SK-N-SH treated with all-trans-retinoic acid at 6 μM for 48 hours (cell line): ENCODE data around the gene MRRF.

ENCODE experiments used
- ATAC-seq: fragments of 200-7000 bp; cut with Tn5 transposase; 3 replicates; pipeline ENCODE4 v1.9.1; 2020; ENCODE audit warnings: mild to moderate bottlenecking, moderate library complexity
- ARNTL ChIP-seq: fragments of 450-650 bp; formaldehyde crosslinking; IDR thresholded peaks from 2 replicates; pipeline ENCODE4 v1.5.0; 2020; ENCODE audit warnings: low read depth, mild to moderate bottlenecking, moderate library complexity, borderline replicate concordance
- BACH2 ChIP-seq: fragments of 250-450 bp; sonication (Bioruptor Pico); IDR thresholded peaks from 2 replicates; pipeline ENCODE4 v1.9.0; 2021; ENCODE audit warnings: mild to moderate bottlenecking, borderline replicate concordance
- CSDC2 ChIP-seq: fragments of 250-450 bp; sonication (Bioruptor Pico); IDR thresholded peaks from 2 replicates; pipeline ENCODE4 v1.5.0; 2020; ENCODE audit warnings: mild to moderate bottlenecking, moderate library complexity
- ESRRG ChIP-seq: fragments of 250-450 bp; sonication (Bioruptor Pico); IDR thresholded peaks from 2 replicates; pipeline ENCODE4 v1.6.1; 2021; ENCODE audit warnings: mild to moderate bottlenecking
- GLIS3 ChIP-seq: fragments of 250-450 bp; sonication (Bioruptor Pico); IDR thresholded peaks from 2 replicates; pipeline ENCODE4 v1.5.0; 2020; ENCODE audit warnings: mild to moderate bottlenecking, moderate library complexity
- ISL1 ChIP-seq: fragments of 250-450 bp; sonication (Bioruptor Pico); IDR thresholded peaks from 2 replicates; pipeline ENCODE4 v2.1.2; 2022; ENCODE audit warnings: mild to moderate bottlenecking, moderate library complexity
- OSR1 ChIP-seq: fragments of 250-450 bp; sonication (Bioruptor Pico); IDR thresholded peaks from 2 replicates; pipeline ENCODE4 v1.8.0; 2022; ENCODE audit warnings: moderate library complexity, mild to moderate bottlenecking, inconsistent platforms
- POU6F1 ChIP-seq: fragments of 250-450 bp; sonication (Bioruptor Pico); IDR thresholded peaks from 2 replicates; pipeline ENCODE4 v1.8.0; 2021; ENCODE audit warnings: low read depth, mild to moderate bottlenecking, moderate library complexity, borderline replicate concordance
- PPARA ChIP-seq: fragments of 250-450 bp; sonication (Bioruptor Pico); IDR thresholded peaks from 2 replicates; pipeline ENCODE4 v1.5.0; 2020; ENCODE audit warnings: mild to moderate bottlenecking, borderline replicate concordance
- RARB ChIP-seq: fragments of 250-450 bp; sonication (Bioruptor Pico); IDR thresholded peaks from 2 replicates; pipeline ENCODE4 v1.8.0; 2021; ENCODE audit warnings: mild to moderate bottlenecking, moderate library complexity
- SNAI2 ChIP-seq: fragments of 250-450 bp; sonication (Bioruptor Pico); IDR thresholded peaks from 2 replicates; pipeline ENCODE4 v1.5.0; 2020; ENCODE audit warnings: mild to moderate bottlenecking, moderate library complexity
- TCF4 ChIP-seq: fragments of 250-450 bp; sonication (Bioruptor Pico); IDR thresholded peaks from 2 replicates; pipeline ENCODE4 v1.8.0; 2021; ENCODE audit warnings: mild to moderate bottlenecking, moderate library complexity, borderline replicate concordance
- TOX ChIP-seq: fragments of 250-450 bp; sonication (Bioruptor Pico); IDR thresholded peaks from 2 replicates; pipeline ENCODE4 v1.8.0; 2021; ENCODE audit warnings: mild to moderate bottlenecking, moderate library complexity, borderline replicate concordance
- ZC3H10 ChIP-seq: fragments of 250-450 bp; sonication (Bioruptor Pico); IDR thresholded peaks from 2 replicates; pipeline ENCODE4 v1.5.1; 2021; ENCODE audit warnings: mild to moderate bottlenecking, moderate library complexity
- ZFP3 ChIP-seq: fragments of 250-450 bp; sonication (Bioruptor Pico); IDR thresholded peaks from 2 replicates; pipeline ENCODE4 v1.5.0; 2020; ENCODE audit warnings: mild to moderate bottlenecking, moderate library complexity
- ZFP30 ChIP-seq: fragments of 450-650 bp; formaldehyde crosslinking; IDR thresholded peaks from 2 replicates; pipeline ENCODE4 v1.5.0; 2022; ENCODE audit warnings: mild to moderate bottlenecking, moderate library complexity
- ZNF70 ChIP-seq: fragments of 450-650 bp; formaldehyde crosslinking; IDR thresholded peaks from 2 replicates; pipeline ENCODE4 v1.5.0; 2020; ENCODE audit warnings: mild to moderate bottlenecking, moderate library complexity
- ZNF8 ChIP-seq: fragments of 450-650 bp; formaldehyde crosslinking; IDR thresholded peaks from 2 replicates; pipeline ENCODE4 v1.5.0; 2020; ENCODE audit warnings: mild to moderate bottlenecking, moderate library complexity
- TF ChIP-seq, protein P1 (sequence below): fragments of 250-450 bp; sonication (Bioruptor Pico); IDR thresholded peaks from 2 replicates; pipeline ENCODE4 v1.8.0; 2020; ENCODE audit warnings: mild to moderate bottlenecking, moderate library complexity, borderline replicate concordance
- TF ChIP-seq, protein P2 (sequence below): fragments of 250-450 bp; sonication (Bioruptor Pico); IDR thresholded peaks from 2 replicates; pipeline ENCODE4 v1.5.1; 2021; ENCODE audit warnings: mild to moderate bottlenecking, moderate library complexity
- TF ChIP-seq, protein P3 (sequence below): fragments of 250-450 bp; sonication (Bioruptor Pico); IDR thresholded peaks from 2 replicates; pipeline ENCODE4 v1.5.1; 2020; ENCODE audit warnings: low read depth, mild to moderate bottlenecking, moderate library complexity
- TF ChIP-seq, protein P4 (sequence below): fragments of 250-450 bp; sonication (Bioruptor Pico); IDR thresholded peaks from 2 replicates; pipeline ENCODE4 v1.5.0; 2020; ENCODE audit warnings: mild to moderate bottlenecking, moderate library complexity

MRRF gene

GRCh38 chr9:122287214-122287720 lies 22.6 kb downstream of the MRRF start:
- no peak for ATAC-seq
- TF ChIP-seq ARNTL (CRISPR knock-in tag) (no peak), CSDC2 (no peak), GLIS3 (no peak)
- TF ChIP-seq, protein P1, sequence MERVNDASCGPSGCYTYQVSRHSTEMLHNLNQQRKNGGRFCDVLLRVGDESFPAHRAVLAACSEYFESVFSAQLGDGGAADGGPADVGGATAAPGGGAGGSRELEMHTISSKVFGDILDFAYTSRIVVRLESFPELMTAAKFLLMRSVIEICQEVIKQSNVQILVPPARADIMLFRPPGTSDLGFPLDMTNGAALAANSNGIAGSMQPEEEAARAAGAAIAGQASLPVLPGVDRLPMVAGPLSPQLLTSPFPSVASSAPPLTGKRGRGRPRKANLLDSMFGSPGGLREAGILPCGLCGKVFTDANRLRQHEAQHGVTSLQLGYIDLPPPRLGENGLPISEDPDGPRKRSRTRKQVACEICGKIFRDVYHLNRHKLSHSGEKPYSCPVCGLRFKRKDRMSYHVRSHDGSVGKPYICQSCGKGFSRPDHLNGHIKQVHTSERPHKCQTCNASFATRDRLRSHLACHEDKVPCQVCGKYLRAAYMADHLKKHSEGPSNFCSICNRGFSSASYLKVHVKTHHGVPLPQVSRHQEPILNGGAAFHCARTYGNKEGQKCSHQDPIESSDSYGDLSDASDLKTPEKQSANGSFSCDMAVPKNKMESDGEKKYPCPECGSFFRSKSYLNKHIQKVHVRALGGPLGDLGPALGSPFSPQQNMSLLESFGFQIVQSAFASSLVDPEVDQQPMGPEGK (CRISPR knock-in tag), result no peak

GRCh38 chr9:122291458-122291857 lies 26.8 kb downstream of the MRRF start:
- TF ChIP-seq ZC3H10 (CRISPR knock-in tag) (no peak), ESRRG (CRISPR knock-in tag) (no peak), PPARA (CRISPR knock-in tag) (no peak), POU6F1 (CRISPR knock-in tag) (no peak), TCF4 (CRISPR knock-in tag) (no peak), ISL1 (CRISPR knock-in tag) (no peak), SNAI2 (CRISPR knock-in tag) (no peak), RARB (CRISPR knock-in tag) (no peak), ARNTL (CRISPR knock-in tag) (no peak), CSDC2 (no peak)
- TF ChIP-seq, protein P2, sequence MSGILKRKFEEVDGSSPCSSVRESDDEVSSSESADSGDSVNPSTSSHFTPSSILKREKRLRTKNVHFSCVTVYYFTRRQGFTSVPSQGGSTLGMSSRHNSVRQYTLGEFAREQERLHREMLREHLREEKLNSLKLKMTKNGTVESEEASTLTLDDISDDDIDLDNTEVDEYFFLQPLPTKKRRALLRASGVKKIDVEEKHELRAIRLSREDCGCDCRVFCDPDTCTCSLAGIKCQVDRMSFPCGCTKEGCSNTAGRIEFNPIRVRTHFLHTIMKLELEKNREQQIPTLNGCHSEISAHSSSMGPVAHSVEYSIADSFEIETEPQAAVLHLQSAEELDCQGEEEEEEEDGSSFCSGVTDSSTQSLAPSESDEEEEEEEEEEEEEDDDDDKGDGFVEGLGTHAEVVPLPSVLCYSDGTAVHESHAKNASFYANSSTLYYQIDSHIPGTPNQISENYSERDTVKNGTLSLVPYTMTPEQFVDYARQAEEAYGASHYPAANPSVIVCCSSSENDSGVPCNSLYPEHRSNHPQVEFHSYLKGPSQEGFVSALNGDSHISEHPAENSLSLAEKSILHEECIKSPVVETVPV (CRISPR knock-in tag), result no peak
- TF ChIP-seq, protein P3, sequence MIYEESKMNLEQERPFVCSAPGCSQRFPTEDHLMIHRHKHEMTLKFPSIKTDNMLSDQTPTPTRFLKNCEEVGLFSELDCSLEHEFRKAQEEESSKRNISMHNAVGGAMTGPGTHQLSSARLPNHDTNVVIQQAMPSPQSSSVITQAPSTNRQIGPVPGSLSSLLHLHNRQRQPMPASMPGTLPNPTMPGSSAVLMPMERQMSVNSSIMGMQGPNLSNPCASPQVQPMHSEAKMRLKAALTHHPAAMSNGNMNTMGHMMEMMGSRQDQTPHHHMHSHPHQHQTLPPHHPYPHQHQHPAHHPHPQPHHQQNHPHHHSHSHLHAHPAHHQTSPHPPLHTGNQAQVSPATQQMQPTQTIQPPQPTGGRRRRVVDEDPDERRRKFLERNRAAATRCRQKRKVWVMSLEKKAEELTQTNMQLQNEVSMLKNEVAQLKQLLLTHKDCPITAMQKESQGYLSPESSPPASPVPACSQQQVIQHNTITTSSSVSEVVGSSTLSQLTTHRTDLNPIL (CRISPR knock-in tag), result no peak
- TF ChIP-seq, protein P4, sequence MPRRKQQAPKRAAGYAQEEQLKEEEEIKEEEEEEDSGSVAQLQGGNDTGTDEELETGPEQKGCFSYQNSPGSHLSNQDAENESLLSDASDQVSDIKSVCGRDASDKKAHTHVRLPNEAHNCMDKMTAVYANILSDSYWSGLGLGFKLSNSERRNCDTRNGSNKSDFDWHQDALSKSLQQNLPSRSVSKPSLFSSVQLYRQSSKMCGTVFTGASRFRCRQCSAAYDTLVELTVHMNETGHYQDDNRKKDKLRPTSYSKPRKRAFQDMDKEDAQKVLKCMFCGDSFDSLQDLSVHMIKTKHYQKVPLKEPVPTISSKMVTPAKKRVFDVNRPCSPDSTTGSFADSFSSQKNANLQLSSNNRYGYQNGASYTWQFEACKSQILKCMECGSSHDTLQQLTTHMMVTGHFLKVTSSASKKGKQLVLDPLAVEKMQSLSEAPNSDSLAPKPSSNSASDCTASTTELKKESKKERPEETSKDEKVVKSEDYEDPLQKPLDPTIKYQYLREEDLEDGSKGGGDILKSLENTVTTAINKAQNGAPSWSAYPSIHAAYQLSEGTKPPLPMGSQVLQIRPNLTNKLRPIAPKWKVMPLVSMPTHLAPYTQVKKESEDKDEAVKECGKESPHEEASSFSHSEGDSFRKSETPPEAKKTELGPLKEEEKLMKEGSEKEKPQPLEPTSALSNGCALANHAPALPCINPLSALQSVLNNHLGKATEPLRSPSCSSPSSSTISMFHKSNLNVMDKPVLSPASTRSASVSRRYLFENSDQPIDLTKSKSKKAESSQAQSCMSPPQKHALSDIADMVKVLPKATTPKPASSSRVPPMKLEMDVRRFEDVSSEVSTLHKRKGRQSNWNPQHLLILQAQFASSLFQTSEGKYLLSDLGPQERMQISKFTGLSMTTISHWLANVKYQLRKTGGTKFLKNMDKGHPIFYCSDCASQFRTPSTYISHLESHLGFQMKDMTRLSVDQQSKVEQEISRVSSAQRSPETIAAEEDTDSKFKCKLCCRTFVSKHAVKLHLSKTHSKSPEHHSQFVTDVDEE, result no peak
- no peak for ATAC-seq

- no peak for ATAC-seq
- no peak for TF ChIP-seq ZNF8 (CRISPR knock-in tag)
Measured at GRCh38 chr9:122294531-122294930, 29.8 kb downstream of the MRRF start.

DNA sequence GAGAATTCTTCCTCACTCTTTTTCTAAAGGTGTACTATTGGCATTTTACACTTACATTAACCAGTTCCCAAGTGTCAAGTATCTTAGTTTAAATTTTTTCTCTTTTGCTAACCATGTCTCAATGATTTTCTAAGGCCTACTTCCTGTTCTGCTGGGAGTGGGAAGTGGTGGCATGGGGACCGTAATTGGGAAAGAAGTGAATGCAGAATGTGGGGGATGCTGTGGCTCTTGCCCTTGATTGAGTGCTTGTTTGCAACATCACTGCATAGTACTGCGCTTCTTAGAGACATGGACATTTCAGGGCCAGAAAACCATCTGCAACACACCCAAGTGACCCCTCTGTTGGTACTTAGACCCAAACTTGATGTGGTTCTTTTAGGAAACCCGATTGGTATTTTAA lies 32.8 kb downstream of the MRRF start:
- TF ChIP-seq PPARA (CRISPR knock-in tag), result no peak
- TF ChIP-seq RARB (CRISPR knock-in tag), result no peak
- TF ChIP-seq OSR1 (CRISPR knock-in tag), result no peak
- no peak for TF ChIP-seq ZNF8 (CRISPR knock-in tag)
- no peak for TF ChIP-seq SNAI2 (CRISPR knock-in tag)
- TF ChIP-seq ZFP30 (CRISPR knock-in tag), result no peak
- TF ChIP-seq TOX (CRISPR knock-in tag), result no peak
- TF ChIP-seq ZNF70 (CRISPR knock-in tag), result no peak
- TF ChIP-seq ZFP3 (CRISPR knock-in tag), result no peak
- no peak for TF ChIP-seq ZC3H10 (CRISPR knock-in tag)
- TF ChIP-seq BACH2 (CRISPR knock-in tag), result no peak
- no peak for TF ChIP-seq ISL1 (CRISPR knock-in tag)
- TF ChIP-seq POU6F1 (CRISPR knock-in tag), result no peak
- TF ChIP-seq, protein P2 (CRISPR knock-in tag), result no peak
- ATAC-seq, result no peak
